ENCODE measurements around the gene PRKCH.

Gene PRKCH

DNA sequence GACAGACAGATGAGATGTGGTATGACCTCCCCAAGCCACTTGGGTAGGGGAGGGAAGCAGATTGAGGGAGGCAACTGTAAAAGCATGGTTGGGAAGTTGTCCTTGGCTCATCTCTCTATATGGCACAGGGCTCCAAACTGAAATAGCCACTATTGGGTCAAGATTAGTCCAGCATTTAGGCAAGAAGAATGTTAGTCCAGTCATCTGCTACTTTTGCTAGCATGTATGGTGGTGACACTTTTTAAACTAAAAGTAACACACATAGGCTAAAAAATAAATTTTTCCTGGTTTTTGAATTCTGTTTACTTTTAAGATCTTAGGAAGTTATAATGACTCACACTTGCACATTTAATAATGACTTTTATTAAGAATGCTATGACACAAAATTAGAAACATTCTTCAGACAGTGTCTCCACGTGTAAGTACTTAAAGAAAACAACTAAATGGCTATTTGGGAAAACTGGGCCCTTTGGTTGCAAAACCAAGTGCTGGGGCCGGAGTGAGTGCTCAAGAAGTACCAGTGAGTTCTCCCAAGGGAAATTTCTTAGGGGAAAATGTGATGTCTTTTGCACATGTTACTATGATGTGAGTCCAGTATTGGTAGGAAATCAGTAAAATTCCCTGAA lies 194.9 kb downstream of the PRKCH start:
- TF ChIP-seq FOXP2 (optimal IDR thresholded peaks at IDR 0.05; ENCODE audit: borderline replicate concordance, extremely low read depth, extremely low read length, insufficient read depth) (no peak), POLR2AphosphoS5 (IDR thresholded peaks at IDR 0.05; ENCODE audit: low read depth, low read length) (no peak), SIN3A (IDR thresholded peaks at IDR 0.05; ENCODE audit: borderline replicate concordance, insufficient read depth, low read length) (no peak), TAF1 (IDR thresholded peaks at IDR 0.05; ENCODE audit: borderline replicate concordance, insufficient read depth, low read length) (no peak)
- TF ChIP-seq, protein P1, sequence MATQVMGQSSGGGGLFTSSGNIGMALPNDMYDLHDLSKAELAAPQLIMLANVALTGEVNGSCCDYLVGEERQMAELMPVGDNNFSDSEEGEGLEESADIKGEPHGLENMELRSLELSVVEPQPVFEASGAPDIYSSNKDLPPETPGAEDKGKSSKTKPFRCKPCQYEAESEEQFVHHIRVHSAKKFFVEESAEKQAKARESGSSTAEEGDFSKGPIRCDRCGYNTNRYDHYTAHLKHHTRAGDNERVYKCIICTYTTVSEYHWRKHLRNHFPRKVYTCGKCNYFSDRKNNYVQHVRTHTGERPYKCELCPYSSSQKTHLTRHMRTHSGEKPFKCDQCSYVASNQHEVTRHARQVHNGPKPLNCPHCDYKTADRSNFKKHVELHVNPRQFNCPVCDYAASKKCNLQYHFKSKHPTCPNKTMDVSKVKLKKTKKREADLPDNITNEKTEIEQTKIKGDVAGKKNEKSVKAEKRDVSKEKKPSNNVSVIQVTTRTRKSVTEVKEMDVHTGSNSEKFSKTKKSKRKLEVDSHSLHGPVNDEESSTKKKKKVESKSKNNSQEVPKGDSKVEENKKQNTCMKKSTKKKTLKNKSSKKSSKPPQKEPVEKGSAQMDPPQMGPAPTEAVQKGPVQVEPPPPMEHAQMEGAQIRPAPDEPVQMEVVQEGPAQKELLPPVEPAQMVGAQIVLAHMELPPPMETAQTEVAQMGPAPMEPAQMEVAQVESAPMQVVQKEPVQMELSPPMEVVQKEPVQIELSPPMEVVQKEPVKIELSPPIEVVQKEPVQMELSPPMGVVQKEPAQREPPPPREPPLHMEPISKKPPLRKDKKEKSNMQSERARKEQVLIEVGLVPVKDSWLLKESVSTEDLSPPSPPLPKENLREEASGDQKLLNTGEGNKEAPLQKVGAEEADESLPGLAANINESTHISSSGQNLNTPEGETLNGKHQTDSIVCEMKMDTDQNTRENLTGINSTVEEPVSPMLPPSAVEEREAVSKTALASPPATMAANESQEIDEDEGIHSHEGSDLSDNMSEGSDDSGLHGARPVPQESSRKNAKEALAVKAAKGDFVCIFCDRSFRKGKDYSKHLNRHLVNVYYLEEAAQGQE (IDR thresholded peaks at IDR 0.05; ENCODE audit: insufficient read depth in 1 of 2, low read depth in 2 of 2, low read length in 2 of 2): no peak

DNA sequence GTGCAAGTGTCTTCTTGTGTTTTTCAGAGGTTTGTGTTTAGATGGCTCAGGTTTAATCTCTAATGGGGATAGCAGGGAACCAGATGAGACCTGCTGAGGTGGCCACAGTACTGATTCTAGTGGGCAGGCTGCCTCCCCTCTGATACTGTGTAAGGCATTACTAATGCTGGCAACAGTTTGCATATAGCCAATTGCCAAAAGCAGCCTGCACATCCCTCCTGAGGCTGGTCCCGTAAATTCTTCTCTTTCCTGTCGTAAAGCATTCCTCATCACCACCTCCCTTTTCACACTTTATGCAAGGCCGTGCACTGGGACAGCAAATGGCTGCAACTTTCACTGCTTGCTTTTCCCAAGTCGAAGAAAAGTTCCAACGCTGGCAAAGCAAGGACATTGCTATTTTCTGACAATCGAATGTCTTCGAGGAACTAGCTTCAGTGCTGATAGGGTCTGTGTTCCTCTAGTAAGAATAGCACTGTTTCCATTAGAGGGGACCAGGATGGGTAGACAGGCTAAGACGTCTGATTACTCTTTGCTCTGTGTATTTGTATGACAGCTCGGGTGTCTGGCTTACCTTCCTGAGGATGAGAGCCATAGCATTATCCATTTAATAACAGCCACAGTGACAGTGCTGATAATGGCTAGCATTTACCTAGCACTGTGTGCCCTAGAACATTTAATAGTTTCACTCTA lies 195.7 kb downstream of the PRKCH start:
- TF ChIP-seq POLR2AphosphoS5 (IDR thresholded peaks at IDR 0.05; ENCODE audit: low read depth, low read length): no peak
- TF ChIP-seq SIN3A (IDR thresholded peaks at IDR 0.05; ENCODE audit: borderline replicate concordance, insufficient read depth, low read length): no peak
- no peak for TF ChIP-seq FOXP2 (optimal IDR thresholded peaks at IDR 0.05; ENCODE audit: borderline replicate concordance, extremely low read depth, extremely low read length, insufficient read depth)
- TF ChIP-seq, protein P1 (IDR thresholded peaks at IDR 0.05; ENCODE audit: insufficient read depth in 1 of 2, low read depth in 2 of 2, low read length in 2 of 2): no peak
- no peak for TF ChIP-seq TAF1 (IDR thresholded peaks at IDR 0.05; ENCODE audit: borderline replicate concordance, insufficient read depth, low read length)

DNA sequence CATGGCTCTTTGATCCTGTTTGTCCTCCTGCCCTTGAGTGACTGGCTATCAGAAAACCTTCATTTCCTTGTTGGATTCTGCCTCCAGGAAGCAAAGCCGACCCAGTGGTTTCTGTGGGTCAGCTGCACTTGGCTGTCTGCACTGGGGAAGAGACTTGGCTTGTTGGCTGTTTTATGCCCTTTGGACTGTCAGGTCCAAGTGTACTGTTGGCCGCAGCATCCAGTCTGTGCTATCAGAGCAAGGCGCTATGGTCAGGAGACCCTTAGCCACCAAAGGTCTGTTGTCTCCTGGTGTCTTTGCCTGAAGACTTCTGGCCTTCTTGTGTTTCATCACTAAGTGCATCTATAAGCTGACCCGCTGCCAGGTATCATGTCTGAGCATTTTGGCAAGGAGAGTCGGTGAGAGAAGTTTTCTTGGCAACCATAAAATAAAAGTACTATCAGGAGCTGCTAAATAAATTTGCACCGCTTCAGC lies 196.6 kb downstream of the PRKCH start:
- no peak for TF ChIP-seq FOXP2 (optimal IDR thresholded peaks at IDR 0.05; ENCODE audit: borderline replicate concordance, extremely low read depth, extremely low read length, insufficient read depth)
- no peak for TF ChIP-seq TAF1 (IDR thresholded peaks at IDR 0.05; ENCODE audit: borderline replicate concordance, insufficient read depth, low read length)
- TF ChIP-seq, protein P1 (IDR thresholded peaks at IDR 0.05; ENCODE audit: insufficient read depth in 1 of 2, low read depth in 2 of 2, low read length in 2 of 2): no peak
- no peak for TF ChIP-seq SIN3A (IDR thresholded peaks at IDR 0.05; ENCODE audit: borderline replicate concordance, insufficient read depth, low read length)
- no peak for TF ChIP-seq POLR2AphosphoS5 (IDR thresholded peaks at IDR 0.05; ENCODE audit: low read depth, low read length)

DNA sequence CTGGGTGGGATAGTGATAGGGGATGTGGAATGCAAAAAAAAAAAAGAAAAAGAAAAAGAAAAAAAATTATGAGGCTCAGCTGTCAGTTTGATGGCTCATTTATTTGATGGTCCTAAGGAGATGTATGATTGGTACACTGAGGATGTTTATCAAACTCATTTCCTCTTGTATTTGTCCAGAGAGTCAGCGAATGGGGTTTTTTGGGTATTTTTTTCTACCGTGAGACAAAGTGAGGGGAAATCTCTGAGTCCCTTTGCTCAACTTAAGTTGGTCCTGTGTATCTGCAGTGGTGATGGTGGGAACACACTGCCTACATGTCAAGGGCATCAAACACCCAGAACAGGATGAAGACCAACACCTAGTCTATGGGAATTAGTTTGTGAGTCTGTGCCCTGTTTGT lies 197.0 kb downstream of the PRKCH start:
- TF ChIP-seq, protein P1 (IDR thresholded peaks at IDR 0.05; ENCODE audit: insufficient read depth in 1 of 2, low read depth in 2 of 2, low read length in 2 of 2): no peak
- TF ChIP-seq TAF1 (IDR thresholded peaks at IDR 0.05; ENCODE audit: borderline replicate concordance, insufficient read depth, low read length) (no peak), POLR2AphosphoS5 (IDR thresholded peaks at IDR 0.05; ENCODE audit: low read depth, low read length) (no peak), FOXP2 (optimal IDR thresholded peaks at IDR 0.05; ENCODE audit: borderline replicate concordance, extremely low read depth, extremely low read length, insufficient read depth) (no peak), SIN3A (IDR thresholded peaks at IDR 0.05; ENCODE audit: borderline replicate concordance, insufficient read depth, low read length) (no peak)
